Measurements from ENCODE around the gene CLK1.

CLK1 gene

GRCh38 chr2:200869014-200869413, 4.6 kb upstream of the CLK1 start:
- no peaks in the 10 kb centered on the region for H3K9me2 ChIP-seq (replicated peaks; ENCODE audit: insufficient read depth, low read length)
- no peak overlapping the region for H3K9ac ChIP-seq (ENCODE audit: low read length)
- no peaks in the 10 kb centered on the region for H3K9me3 ChIP-seq (ENCODE audit: insufficient read depth, low read length)
- no peak overlapping the region for H2AFZ ChIP-seq (ENCODE audit: low read depth, low read length, severe bottlenecking)
- H3F3A ChIP-seq (ENCODE audit: insufficient read depth): peaks cover 5% of the 10 kb centered on the region
- H3K27ac ChIP-seq (ENCODE audit: low read depth, low read length): no peak overlapping the region
- no peak overlapping the region for H3K4me2 ChIP-seq (ENCODE audit: low read depth, low read length, poor library complexity, severe bottlenecking)
- no peaks in the 10 kb centered on the region for H4K20me1 ChIP-seq (ENCODE audit: low read depth, low read length)
- 0 out of 2 replicates have a peak, but pooled peaks cover 2% of the 10 kb centered on the region for H3K36me3 ChIP-seq (ENCODE audit: low read length)
- H3K79me2 ChIP-seq (ENCODE audit: insufficient read depth, low read length): peaks cover 4% of the 10 kb centered on the region
- TF ChIP-seq EZH2phosphoT487 (conservative IDR thresholded peaks at IDR 0.05; ENCODE audit: low read length) (no peak), CTCF (IDR thresholded peaks at IDR 0.05; ENCODE audit: insufficient read depth, low read length, poor library complexity, severe bottlenecking) (no peak)
- no peaks in the 10 kb centered on the region for H3K27me3 ChIP-seq (ENCODE audit: low read length)
- H3K4me3 ChIP-seq (ENCODE audit: insufficient read depth, low read length, poor library complexity, severe bottlenecking): no peak overlapping the region

- Histone ChIP-seq H3K9ac (ENCODE audit: low read length) (peak overlapping the region; percentile 97), H4K20me1 (ENCODE audit: low read depth, low read length) (peaks cover 31% of the 10 kb centered on the region), H3K27ac (ENCODE audit: low read depth, low read length) (peak overlapping the region; percentile 86), H3K4me2 (ENCODE audit: low read depth, low read length, poor library complexity, severe bottlenecking) (peak overlapping the region; percentile 89), H3K9me2 (replicated peaks; ENCODE audit: insufficient read depth, low read length) (no peaks in the 10 kb centered on the region), H3F3A (ENCODE audit: insufficient read depth) (peaks cover 19% of the 10 kb centered on the region), H3K9me3 (ENCODE audit: insufficient read depth, low read length) (no peaks in the 10 kb centered on the region), H3K4me3 (ENCODE audit: insufficient read depth, low read length, poor library complexity, severe bottlenecking) (peak overlapping the region; percentile 89), H3K79me2 (ENCODE audit: insufficient read depth, low read length) (peaks cover 56% of the 10 kb centered on the region), H3K27me3 (ENCODE audit: low read length) (no peaks in the 10 kb centered on the region), H3K36me3 (ENCODE audit: low read length) (peaks cover 35% of the 10 kb centered on the region), H2AFZ (ENCODE audit: low read depth, low read length, severe bottlenecking) (peak overlapping the region; percentile 57)
- TF ChIP-seq CTCF (IDR thresholded peaks at IDR 0.05; ENCODE audit: insufficient read depth, low read length, poor library complexity, severe bottlenecking) (no peak), EZH2phosphoT487 (conservative IDR thresholded peaks at IDR 0.05; ENCODE audit: low read length) (no peak)
Observed at GRCh38 chr2:200863782-200864175, 679 bp downstream of the CLK1 start.

GRCh38 chr2:200862532-200863000, 1.9 kb downstream of the CLK1 start:
- H3F3A ChIP-seq (ENCODE audit: insufficient read depth): peaks cover 18% of the 10 kb centered on the region
- no peak overlapping the region for H2AFZ ChIP-seq (ENCODE audit: low read depth, low read length, severe bottlenecking)

More at GRCh38 chr2:200862532-200863000, 1.9 kb downstream of the CLK1 start:
- peak overlapping the region; percentile 86 for H3K27ac ChIP-seq (ENCODE audit: low read depth, low read length)
- peaks cover 36% of the 10 kb centered on the region for H4K20me1 ChIP-seq (ENCODE audit: low read depth, low read length)
- no peaks in the 10 kb centered on the region for H3K27me3 ChIP-seq (ENCODE audit: low read length)
- peaks cover 68% of the 10 kb centered on the region for H3K79me2 ChIP-seq (ENCODE audit: insufficient read depth, low read length)
- no peaks in the 10 kb centered on the region for H3K9me3 ChIP-seq (ENCODE audit: insufficient read depth, low read length)
- no peaks in the 10 kb centered on the region for H3K9me2 ChIP-seq (replicated peaks; ENCODE audit: insufficient read depth, low read length)
- peak overlapping the region; percentile 97 for H3K9ac ChIP-seq (ENCODE audit: low read length)
- no peak for TF ChIP-seq CTCF (IDR thresholded peaks at IDR 0.05; ENCODE audit: insufficient read depth, low read length, poor library complexity, severe bottlenecking)
- peak overlapping the region; percentile 89 for H3K4me2 ChIP-seq (ENCODE audit: low read depth, low read length, poor library complexity, severe bottlenecking)
- peaks cover 47% of the 10 kb centered on the region for H3K36me3 ChIP-seq (ENCODE audit: low read length)
- peak overlapping the region; percentile 89 for H3K4me3 ChIP-seq (ENCODE audit: insufficient read depth, low read length, poor library complexity, severe bottlenecking)
